Astrocyte of the spinal cord (primary cell): Measurements from ENCODE around the gene KIF17.

Source experiments
- DNase-seq: peaks from one replicate; pipeline ENCODE4 v3.0.0; 2011; ENCODE audit warnings: low read depth, low spot score
- H3K4me3 ChIP-seq: 2 replicates; pipeline ENCODE4 v1.5.1; 2011; ENCODE audit warnings: low read depth, mild to moderate bottlenecking, low read length, moderate library complexity
- CTCF ChIP-seq: IDR thresholded peaks from 2 replicates; pipeline ENCODE4 v1.5.1; 2012; ENCODE audit warnings: low read depth, mild to moderate bottlenecking, low read length, inconsistent platforms
- in situ Hi-C: cut with HindIII; loops from 2 replicates; pipeline ENCODE4 v1.10.0; 2017; ENCODE audit warnings: low sequenced_read_pairs

KIF17 gene

DNA sequence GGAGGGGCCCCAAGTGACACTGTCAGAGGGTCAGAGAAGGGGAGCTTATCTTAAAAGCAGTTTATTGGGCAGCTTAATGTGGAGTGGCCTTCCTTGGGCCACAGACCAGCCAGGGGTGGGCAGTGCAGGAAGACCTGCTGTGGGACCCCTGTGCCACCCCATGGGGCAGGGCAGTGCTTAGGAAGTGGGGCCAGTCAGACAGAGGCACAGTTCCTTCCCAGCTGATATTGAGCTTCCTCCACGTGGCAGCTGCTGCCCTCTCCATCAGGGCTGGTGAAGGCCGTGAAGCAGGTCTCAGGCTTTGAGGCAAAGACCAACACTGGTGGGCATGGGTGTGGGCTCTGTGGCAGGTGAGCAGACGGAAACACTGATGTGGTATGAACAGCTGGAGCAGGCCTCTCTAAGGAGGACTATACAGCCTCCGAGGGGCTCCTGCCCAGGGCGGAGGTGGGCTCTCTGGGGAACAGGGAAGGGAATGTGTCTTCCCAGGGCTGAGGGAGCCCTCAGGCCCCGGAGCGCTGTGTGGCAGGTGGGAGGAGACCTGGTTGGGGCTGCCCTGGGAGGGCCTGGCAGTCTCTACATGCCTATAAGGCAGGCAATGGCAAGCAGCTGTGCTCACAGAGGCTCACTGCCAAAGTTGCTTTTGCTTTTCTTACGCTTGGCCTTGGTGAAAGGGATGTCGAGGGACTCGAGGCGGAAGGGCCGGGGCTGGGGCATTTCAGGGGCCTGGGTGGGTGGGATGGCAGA, 53.7 kb downstream of the KIF17 start:
- H3K4me3 ChIP-seq = no peak overlapping the region
- in situ Hi-C loops = no loop called here
- no peak for DNase-seq
- no peak for TF ChIP-seq CTCF

GRCh38 chr1:20663365-20663764, 54.4 kb downstream of the KIF17 start:
- no peak overlapping the region for H3K4me3 ChIP-seq
- DNase-seq = no peak
- in situ Hi-C loops = no loop called here
- TF ChIP-seq CTCF = no peak

- no peak for TF ChIP-seq CTCF
- peak overlapping the region; percentile 97 for H3K4me3 ChIP-seq
- in situ Hi-C loops = no loop called here
- no peak for DNase-seq
Observed at GRCh38 chr1:20662110-20662475, 55.7 kb downstream of the KIF17 start.

DNA sequence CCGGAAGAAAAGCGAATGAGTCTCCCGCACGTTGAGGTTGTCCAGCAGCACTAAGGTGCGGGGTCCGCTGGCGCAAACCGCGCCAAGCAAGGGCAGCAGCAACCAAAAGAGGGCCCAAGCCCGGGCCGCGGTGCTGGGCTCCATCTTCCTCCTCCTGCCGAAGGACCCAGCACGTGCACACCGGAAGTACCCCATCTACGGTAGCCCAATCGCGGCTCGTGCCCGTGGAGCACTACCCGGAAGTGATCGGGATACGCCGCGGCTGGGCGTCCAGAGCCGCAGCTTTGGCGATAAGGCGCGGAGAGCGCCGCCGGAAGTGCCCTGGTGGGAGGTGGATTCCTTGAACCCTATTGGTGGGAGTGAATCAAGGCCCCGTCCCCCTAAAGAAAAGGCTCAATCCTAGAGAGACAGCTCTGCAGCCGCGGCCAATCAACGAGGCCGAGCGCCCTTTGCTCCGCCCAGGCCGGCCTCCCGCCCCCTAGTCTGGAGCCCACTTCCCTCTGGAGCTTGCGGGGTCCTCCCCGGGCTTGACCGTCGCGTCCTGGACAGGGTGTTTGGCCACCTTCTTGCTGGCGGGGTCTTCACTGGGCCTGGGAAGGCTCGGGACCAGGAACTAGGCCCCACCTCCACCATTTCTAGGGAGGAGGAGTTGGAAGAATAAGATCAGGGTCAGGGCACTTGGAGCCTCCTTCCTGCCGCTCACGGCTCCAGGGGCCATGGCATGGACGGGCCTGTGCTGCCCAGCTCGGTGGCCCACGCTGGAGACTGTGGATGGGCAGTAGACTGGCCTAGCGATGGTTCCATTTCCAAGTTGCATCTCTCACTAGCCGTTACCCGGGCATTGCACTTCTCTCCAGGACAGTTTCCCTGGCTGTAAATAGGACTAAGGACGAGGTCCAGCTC, 56.3 kb downstream of the KIF17 start, which contains the start of gene DDOST:
Gene DDOST, minus strand, starts transcription at position 163 of the 903 bp plus-strand sequence. Its CDS starts 19 bp downstream, at position 144.
- TF ChIP-seq CTCF = peak; percentile 51
- DNase-seq = peak; percentile 99
- in situ Hi-C loops = no loop called here
- peak within 1 kb of the TSS; percentile 97 for H3K4me3 ChIP-seq

DNA sequence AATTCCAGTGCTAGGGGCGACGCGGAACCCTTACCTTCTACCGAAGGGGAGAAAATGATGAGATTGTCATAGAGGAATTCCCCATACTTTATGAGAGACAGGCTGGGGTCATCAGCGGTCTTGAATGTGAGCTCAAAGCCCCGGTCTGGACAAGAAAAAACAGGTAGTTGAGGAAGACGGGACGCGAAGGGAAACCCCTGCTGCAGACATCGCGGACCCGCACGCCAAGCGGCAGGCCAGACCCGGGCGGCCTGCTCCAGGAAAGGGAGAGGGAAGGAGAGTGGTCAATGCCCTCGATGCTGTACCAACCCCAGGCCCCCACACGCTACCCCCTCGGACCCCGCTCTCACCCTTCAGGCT, 57.0 kb downstream of the KIF17 start:
- no peak for TF ChIP-seq CTCF
- no peak for DNase-seq
- in situ Hi-C loops = no loop called here
- H3K4me3 ChIP-seq = peak overlapping the region; percentile 97

- no peak for DNase-seq
- no peak for TF ChIP-seq CTCF
- in situ Hi-C loops = no loop called here
- peak overlapping the region; percentile 97 for H3K4me3 ChIP-seq
Observed at GRCh38 chr1:20660363-20660762, 57.4 kb downstream of the KIF17 start.
